Urothelium cell line (cell line): Measurements from ENCODE around the gene PAFAH1B1.
"Not testable (repeated sequence)": the region's sequence is repeated elsewhere in the genome, so short reads cannot be mapped to it uniquely, and the experiment has no call there.

Source experiments
- DNase-seq: peaks from one replicate; pipeline ENCODE4 v3.0.0; 2011; ENCODE audit warnings: low spot score, mixed read lengths
- FAIRE-seq: peaks from 2 replicates; lab custom pipeline; 2011; peaks lifted over from hg19 to GRCh38; lab: Jason Lieb, UNC

Gene PAFAH1B1

GRCh38 chr17:2593821-2594721 is 617 bp downstream of the PAFAH1B1 start:
- DNase-seq (peak; percentile 62), FAIRE-seq (no peak)

GRCh38 chr17:2594722-2595599 is 1.5 kb downstream of the PAFAH1B1 start:
- DNase-seq = no peak
- no peak for FAIRE-seq

DNA sequence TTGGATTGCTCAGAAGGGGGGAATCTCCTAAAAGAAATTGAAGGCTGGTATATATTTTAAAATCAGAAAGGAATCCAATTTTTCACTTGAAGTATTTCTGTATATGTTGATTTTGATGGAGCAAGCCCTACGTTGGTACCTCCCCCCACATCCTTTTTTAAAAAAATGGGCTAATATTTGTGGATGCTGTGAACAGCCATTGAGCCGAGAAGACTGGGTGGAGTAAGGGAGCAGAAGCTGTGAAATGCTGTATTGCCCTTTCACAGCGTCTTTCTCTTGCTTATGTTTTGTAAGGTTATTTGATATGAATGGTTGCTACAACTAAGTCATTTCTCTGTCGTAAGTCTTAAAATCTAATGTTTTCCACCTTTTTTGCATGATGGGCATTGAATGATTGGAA is 2.3 kb downstream of the PAFAH1B1 start:
- FAIRE-seq (no peak), DNase-seq (no peak)

- DNase-seq = no peak
Measured at GRCh38 chr17:2598166-2598565, 4.7 kb downstream of the PAFAH1B1 start.

DNA sequence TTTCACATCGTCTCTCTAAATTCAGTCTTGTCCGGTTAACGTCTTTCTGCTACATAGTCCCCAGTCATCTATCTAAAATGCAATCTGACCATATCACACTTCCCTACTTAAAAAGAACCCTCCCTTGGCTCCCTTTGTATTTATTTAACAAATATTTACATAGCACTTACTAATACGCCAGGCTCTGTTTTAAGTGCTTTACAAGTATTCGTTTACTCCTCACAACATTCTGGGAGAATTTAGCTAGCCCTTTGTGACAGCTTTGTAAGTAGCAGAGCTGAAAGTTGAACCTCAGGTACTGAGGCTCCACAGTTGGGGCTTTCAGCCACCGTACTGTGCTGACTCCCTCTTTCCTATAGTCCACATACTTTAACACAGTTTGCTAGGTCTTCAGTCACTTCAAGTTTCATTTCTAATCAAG is 9.2 kb downstream of the PAFAH1B1 start:
- FAIRE-seq = no peak
- no peak for DNase-seq

More at GRCh38 chr17:2598166-2598565, 4.7 kb downstream of the PAFAH1B1 start:
- no peak for FAIRE-seq

DNA sequence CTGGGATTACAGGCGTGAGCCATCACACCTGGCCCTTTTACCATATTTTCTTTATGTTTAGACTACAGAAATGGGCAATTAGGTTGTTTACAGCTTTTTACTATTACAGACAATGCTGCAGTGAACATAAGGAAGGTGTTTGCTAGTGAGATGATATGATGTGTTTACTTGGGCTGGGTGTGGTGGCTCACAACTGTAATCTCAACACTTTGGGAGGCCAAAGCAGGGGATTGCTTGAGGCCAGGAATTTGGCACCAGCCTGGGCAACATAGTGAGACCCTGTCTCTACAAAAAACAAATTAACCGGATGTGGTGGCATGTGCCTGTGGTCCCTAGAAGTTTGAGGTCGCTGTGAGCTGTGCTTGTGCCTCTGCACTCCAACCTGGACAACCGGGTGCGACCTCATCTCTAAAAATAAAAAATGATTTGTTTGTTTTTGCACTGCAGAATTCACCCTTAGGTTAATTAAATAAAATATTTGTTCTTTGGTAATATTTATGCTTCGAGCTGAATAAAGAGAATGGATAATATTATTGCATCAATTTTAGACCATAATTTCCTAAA is 15.0 kb downstream of the PAFAH1B1 start:
- FAIRE-seq (no peak), DNase-seq (no peak)

DNA sequence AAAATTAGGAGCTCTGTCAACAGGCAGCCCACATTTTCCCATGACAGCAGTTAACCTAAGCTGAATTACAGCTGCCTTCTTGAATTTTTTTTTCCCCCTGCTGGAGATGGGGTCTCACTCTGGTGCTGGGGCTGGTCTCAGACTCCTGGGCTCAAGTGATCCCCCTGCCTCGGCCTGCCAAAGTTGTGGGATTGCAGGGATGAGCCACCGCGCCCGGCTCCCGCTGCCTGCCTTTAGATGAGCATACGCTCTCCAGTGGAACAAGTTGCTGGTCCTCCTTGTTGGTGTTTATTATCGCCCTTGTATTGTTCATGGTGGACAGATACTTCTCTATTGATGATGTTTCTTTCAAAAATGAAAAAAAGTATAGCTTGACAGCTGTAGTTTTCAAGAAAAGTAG is 15.6 kb downstream of the PAFAH1B1 start:
- no peak for DNase-seq
- no peak for FAIRE-seq

- DNase-seq = no peak
- FAIRE-seq = no peak
Measured at GRCh38 chr17:2610195-2611175, 17.0 kb downstream of the PAFAH1B1 start.

GRCh38 chr17:2611627-2612026 is 18.2 kb downstream of the PAFAH1B1 start:
- DNase-seq (no peak), FAIRE-seq (no peak)

GRCh38 chr17:2612630-2613029 is 19.2 kb downstream of the PAFAH1B1 start:
- FAIRE-seq (no peak), DNase-seq (no peak)

DNA sequence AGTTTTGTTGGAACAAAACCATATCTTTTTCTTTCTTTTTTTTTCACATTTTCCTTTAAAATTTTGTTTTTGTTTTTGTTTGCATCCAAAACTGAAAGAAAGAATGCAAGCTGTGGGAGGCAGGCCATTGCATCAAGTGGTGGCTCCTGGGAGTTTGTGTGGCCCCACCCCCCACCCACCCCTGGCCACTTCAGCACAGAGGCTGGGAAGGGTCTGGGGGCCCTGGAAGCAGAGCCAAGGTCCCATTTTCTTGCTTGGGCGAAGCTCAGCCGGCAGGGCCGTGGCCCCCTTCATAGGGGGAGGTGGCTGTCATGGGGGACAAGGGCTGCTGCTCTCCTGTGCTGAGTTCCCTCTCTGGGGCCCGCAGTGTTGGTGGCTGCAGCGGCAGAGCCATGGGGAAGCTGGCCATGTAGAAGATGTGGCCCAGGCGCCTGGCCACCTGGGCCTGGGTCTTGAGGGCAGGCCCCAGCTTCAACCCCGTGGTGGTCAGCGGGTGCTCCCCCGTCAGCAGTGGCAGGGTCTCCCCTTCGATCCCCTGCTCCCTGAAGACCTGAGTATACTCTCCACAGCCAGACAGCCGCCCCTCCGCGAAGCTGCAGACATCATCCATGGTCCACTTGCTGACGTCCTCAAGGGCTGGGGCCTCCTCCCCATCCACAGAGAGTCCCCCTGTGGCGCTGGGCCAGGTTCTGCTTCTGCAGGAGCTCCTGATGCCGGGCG is 19.8 kb downstream of the PAFAH1B1 start:
- FAIRE-seq = no peak

DNA sequence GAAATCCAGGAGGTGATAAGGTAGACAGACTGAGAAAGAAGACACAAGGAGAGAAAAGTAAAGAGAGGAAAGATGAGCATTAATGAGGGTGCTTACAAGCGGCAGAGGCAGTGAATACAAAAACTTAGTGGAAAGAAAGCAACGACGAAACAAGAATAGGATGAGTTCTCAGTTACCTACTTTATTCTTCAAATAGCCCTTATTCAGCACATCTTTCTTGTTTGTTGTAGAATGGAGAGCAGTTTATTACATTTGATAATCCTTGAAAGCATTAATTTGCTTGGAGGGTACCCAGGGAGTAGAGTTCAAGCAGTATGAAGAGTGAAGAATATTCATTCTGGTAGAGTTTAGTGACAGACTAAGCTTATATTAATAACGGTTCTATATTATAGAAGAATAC is 22.4 kb downstream of the PAFAH1B1 start:
- DNase-seq (no peak), FAIRE-seq (no peak)

More for the DNA sequence above, 19.8 kb downstream of the PAFAH1B1 start:
- DNase-seq = no peak

DNA sequence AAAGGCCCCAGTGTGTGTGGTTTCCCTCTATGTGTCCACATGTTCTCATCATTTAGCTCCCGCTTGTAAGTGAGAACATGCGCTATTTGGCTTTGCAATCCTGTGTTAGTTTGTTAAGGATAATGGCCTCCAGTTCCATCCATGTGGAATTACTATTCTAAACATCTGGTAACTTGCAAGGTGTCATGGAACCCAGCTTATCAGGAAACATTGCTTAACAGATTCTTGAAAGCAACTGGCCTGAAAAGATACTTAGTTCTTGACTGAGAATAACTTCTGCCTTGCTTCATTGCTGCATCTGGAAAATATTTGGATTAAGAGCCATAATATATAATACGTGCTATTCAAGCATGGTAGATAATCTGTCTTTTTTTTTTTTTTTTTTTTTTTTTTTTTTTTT is 27.8 kb downstream of the PAFAH1B1 start:
- FAIRE-seq (no peak), DNase-seq (no peak)

GRCh38 chr17:2621951-2622405 is 28.5 kb downstream of the PAFAH1B1 start:
- not testable (repeated sequence) for DNase-seq, FAIRE-seq

DNA sequence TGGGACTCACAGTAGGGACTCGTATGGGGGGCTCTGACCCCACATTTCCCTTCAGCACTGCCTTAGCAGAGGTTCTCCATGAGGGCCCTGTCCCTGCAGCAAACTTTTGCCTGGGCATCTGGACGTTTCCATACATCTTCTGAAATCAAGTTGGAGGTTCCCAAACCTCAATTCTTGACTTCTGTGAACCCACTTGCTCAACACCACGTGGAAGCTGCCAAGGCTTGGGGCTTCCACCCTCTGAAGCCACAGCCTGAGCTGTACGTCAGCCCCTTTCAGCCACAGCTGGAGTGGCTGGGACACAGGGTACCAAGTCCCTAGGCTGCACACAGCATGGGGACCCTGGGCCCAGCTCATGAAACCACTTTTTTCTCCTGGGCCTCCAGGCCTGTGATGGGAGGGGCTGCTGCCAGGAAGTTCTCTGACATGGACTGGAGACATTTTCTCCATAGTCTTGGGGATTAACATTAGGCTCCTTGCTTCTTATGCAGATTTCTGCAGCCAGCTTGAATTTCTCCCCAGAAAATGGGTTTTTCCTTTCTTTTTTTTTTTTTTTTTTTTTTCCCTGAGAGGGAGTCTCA is 29.4 kb downstream of the PAFAH1B1 start:
- not testable (repeated sequence) for DNase-seq, FAIRE-seq

GRCh38 chr17:2624292-2624731 is 30.9 kb downstream of the PAFAH1B1 start:
- no peak for FAIRE-seq
- no peak for DNase-seq

DNA sequence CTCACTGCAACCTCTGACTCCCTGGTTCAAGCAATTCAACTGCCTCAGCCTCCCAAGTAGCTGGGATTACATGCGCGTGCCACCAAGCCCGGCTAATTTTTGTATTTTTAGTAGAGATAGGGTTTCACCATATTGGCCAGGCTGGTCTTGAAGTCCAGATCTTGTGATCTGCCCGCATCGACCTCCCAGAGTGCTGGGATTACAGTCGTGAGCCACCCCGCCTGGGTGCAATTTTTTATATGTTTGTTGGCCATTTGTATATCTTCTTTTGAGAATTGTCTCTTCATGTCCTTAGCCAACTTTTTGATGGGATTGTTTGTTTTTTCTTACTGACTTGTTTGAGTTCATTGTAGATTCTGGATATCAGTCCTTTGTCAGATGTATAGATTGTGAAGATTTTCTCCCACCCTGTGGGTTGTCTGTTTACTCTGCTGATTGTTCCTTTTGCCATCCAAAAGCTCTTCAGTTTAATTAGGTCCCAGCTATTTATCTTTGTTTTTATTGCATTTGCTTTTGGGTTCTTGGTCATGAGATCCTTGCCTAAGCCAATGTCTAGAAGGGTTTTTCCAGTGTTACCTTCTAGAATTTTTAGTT is 33.3 kb downstream of the PAFAH1B1 start:
- DNase-seq, FAIRE-seq: not testable (repeated sequence)

- not testable (repeated sequence) for FAIRE-seq
Measured at GRCh38 chr17:2628922-2629321, 35.5 kb downstream of the PAFAH1B1 start.

More at GRCh38 chr17:2628922-2629321, 35.5 kb downstream of the PAFAH1B1 start:
- DNase-seq = not testable (repeated sequence)
